Activated CD8-positive, alpha-beta memory T cell treated with anti-CD3 and anti-CD28 coated beads for 36 hours (primary cell): ENCODE measurements around the gene IL1RAPL1. TPM values are rescaled to one million over a fixed set of nuclear protein-coding genes. Genes with fewer than 3 reads are reported as not detected.

ENCODE experiments used
- CTCF ChIA-PET: fragments of 350-600 bp; sonication (Branson Sonifier 250); formaldehyde crosslinking; loops from one replicate; lab custom pipeline; 2021; ENCODE audit warnings: antibody characterized with exemption; lab: Charles Lee
- POLR2A ChIA-PET: fragments of 350-600 bp; sonication (Branson Sonifier 250); formaldehyde crosslinking; loops from one replicate; lab custom pipeline; 2021; ENCODE audit warnings: antibody characterized with exemption; lab: Charles Lee
- total RNA-seq, 2 experiments: library from RNA; stranded (reverse); gene quantifications; one replicate each; pipeline ENCODE4 v1.2.3, GENCODE V29; 2021

Gene IL1RAPL1
- total RNA-seq, 2 experiments from 2014 or later, result not detected

- POLR2A ChIA-PET, result no interaction called here
- CTCF ChIA-PET, result no interaction called here
Observed at GRCh38 chrX:29468911-29469494, 881.8 kb downstream of the IL1RAPL1 start.

DNA sequence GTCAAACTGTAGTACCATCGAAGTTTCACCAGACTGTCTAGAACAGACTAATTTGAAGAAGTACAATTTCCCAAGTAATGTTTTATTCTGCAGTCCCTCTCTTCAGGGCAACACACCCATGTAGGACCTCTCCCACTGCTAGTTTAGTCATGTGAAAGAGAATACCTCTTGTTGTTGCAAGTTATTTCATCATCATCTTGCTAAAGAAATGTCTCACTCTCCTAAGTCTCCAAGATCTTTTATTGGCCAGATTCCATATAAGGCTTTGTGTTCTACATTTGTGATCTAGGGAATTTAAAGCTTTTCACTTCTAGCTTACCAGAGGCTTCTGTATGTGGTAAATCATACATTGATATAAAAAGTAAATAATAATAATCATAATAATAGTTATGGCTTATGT, 882.8 kb downstream of the IL1RAPL1 start:
- CTCF ChIA-PET, result no interaction called here
- POLR2A ChIA-PET, result no interaction called here

- POLR2A ChIA-PET, result no interaction called here
- CTCF ChIA-PET, result no interaction called here
Observed at GRCh38 chrX:29471829-29472228, 884.6 kb downstream of the IL1RAPL1 start.

DNA sequence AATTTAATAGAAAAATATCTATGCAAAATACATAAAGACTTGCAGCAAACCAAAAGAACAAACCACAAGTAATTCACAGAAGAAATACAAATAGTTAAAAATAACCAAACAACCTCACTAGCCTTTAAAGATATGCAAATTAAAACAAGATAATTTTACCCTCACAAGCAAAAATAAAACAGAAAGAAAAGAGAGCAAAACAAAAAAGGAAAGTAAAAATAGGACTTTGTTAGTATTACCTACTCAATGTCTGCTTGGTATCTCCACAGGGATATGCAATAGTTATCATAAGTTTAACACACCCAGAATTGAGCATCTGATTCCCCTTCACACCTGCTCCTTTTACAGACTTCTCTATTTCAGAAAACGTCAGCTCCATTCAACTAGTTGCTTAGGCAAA, 890.6 kb downstream of the IL1RAPL1 start:
- POLR2A ChIA-PET, result no interaction called here
- CTCF ChIA-PET, result no interaction called here

- ChIA-PET POLR2A (no interaction called here), CTCF (no interaction called here)
Observed at GRCh38 chrX:29478336-29479069, 891.3 kb downstream of the IL1RAPL1 start.

DNA sequence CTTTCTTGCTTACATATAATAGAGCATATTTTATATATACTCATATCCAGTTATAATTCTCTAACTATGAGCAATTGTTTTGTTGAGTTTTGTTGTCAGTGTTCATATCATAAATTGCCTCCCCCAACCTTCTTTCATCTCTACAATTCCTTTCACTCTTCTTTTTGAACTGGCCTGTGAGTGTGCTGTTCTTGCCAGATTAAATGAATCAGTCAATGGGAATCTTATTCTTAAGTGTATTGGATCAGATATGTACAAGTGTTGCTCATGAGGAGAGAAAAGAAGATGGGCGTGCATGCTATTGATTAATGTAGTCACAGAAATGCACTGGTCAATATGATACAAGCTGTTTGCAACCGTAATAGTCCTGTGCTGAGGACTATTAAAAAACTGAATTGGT, 900.0 kb downstream of the IL1RAPL1 start:
- POLR2A ChIA-PET, result no interaction called here
- CTCF ChIA-PET, result interaction anchor here (1.0 kb wide), 1 partner anchor 34 kb away, joined by 3 read pairs; no protein-coding TSS in a partner anchor

DNA sequence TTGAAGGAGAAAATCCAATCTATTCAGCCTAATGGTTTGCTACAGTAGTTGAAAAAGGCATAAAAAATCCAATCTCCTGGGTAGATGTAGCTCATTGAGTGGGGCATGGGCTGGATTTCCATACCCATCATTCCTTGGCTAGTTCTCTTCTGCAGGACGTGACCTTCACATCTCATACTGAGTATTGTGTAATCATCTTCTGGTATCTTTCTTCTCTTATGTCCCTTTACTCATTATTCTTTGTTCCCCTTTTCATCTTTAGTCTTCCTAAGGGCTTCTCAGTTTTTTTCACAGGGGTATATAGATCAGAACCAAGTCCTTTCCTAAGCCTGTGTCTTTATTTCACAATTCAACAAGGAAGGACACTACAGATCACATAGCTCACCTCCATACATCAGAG, 900.5 kb downstream of the IL1RAPL1 start:
- ChIA-PET POLR2A (no interaction called here), CTCF (no interaction called here)

DNA sequence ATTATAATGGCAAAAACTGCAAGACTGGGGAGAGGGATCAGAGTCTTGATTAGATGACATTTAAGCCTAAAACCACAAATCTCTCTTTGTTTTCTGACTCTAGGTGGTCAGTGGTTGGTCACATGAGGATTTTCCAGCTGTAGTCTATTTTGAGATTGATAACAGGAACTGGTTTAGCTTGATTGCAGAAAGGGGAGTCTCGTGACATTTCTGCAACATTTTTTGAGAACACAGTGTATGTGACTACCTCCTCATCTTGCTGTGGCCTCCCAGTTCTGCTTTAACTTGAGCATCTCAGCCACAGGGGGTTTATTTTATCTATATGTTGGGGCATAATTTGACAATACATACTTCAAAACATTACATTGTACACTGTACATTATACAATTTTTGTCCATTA, 901.7 kb downstream of the IL1RAPL1 start:
- ChIA-PET POLR2A (no interaction called here), CTCF (no interaction called here)

- POLR2A ChIA-PET, result no interaction called here
- CTCF ChIA-PET, result interaction anchor here (0.5 kb wide), 1 partner anchor 1242 kb away, joined by 3 read pairs; no protein-coding TSS in a partner anchor
Observed at GRCh38 chrX:29490606-29491005, 903.4 kb downstream of the IL1RAPL1 start.

DNA sequence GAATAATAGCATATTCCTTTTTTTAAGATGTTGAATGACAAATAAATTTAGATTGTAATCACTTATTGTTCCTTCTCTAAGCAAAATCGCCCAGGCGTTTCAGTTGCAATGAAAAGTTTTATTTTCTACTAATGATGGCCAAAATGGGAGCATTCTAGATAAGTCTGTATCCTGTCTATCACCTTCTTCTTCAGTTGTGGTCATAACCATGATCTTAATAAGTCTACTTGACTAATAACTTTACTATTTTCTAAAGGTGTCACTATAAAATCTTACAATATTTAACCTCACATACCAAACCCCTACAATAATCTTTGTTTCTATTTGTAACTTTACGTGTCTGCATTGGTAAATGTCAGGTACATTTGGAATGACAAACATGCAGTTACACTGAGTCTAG, 904.4 kb downstream of the IL1RAPL1 start:
- POLR2A ChIA-PET, result no interaction called here
- CTCF ChIA-PET, result no interaction called here

DNA sequence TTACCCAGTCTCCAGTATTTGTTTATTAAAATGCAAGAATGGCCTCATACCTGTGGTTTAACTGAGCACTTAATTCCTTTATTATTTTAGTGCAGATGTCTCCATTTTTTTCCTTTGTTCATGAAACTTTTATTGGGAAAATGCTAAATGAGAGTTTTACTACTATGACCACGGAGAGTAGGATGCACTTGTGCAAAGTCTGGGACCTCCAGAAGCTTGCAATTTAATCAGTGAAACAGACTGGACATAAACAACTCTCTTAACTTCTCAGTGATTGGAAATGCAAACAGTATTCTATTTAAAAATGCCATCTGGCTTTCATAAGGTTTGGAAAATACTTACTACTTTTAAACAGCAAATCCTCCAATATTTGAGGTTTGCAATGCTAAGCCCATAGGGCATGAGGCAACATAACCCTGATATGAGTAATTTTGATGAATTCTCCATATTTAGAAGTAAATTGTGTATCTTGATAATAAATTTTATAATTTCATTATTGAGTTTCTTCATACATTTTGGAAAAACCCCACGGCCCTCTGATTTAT, 909.5 kb downstream of the IL1RAPL1 start:
- ChIA-PET POLR2A (no interaction called here), CTCF (no interaction called here)

GRCh38 chrX:29506729-29507128, 919.5 kb downstream of the IL1RAPL1 start:
- ChIA-PET CTCF (no interaction called here), POLR2A (no interaction called here)

GRCh38 chrX:29518100-29518499, 930.9 kb downstream of the IL1RAPL1 start:
- ChIA-PET CTCF (no interaction called here), POLR2A (no interaction called here)

- CTCF ChIA-PET, result no interaction called here
- POLR2A ChIA-PET, result no interaction called here
Observed at GRCh38 chrX:29528281-29528680, 941.0 kb downstream of the IL1RAPL1 start.

GRCh38 chrX:29530501-29530900, 943.3 kb downstream of the IL1RAPL1 start:
- CTCF ChIA-PET, result no interaction called here

GRCh38 chrX:29531336-29531735, 944.1 kb downstream of the IL1RAPL1 start:
- POLR2A ChIA-PET, result no interaction called here
- CTCF ChIA-PET, result no interaction called here

More at GRCh38 chrX:29530501-29530900, 943.3 kb downstream of the IL1RAPL1 start:
- POLR2A ChIA-PET, result no interaction called here

DNA sequence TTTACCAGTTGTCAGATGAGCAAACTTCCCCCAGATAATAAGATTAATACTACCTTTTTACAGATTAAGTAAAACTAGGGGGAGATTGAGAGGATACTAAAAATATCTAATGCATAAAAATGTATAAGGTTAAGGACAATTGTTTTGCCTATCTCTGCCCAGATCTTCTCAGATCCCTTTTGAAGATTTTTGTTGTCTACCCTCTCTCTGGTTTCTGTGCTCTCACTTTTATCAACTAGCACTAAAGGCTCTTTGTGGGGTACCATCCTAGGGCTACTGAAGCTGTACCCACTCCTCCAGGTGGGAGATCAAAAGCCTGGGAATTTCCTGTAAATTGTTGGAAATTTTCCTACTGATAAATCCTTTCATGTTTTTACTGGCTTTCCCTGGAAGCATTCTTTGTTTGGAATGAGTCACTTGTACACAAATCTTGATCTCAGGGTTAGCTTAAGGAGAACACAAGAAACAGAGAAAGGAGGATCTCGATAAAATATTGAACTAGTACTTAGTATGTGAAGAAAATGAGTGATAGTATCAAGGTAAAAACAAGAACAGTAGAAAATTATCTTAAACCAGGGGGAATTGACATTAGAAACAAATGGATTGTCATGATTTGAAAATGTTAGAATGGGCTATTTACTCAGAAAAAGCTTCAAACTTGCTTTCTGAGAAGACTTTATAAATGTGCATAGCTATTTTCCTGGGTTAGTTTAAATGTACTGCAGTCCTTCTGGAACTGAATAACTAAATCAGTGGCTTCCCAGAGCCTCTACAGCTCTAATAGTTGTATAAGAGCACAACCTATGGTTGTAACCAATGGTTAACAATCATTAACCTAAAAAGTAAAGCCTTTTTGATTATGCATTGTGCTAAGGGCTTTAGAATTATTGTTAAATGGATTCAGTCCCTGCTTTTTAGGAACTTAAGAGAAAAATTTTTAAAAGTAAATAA, 948.2 kb downstream of the IL1RAPL1 start:
- POLR2A ChIA-PET, result no interaction called here

DNA sequence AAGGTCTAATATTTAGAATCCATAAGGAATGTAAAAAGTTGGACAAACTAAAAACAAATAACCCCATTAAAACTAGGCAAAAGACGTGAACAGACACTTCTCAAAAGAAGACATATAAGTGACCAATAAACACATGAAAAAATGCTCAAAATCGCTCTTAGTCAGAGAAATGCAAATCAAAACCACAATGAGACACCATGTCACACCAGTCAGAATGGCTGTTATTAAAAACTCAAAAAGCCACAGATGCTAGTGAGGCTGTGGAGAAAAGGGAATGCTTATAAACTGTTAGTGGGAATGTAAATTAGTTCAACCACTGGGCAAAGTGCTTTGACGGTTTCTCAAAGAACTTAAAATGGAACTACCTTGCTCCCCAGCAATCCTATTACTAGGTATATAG, 953.8 kb downstream of the IL1RAPL1 start:
- CTCF ChIA-PET, result no interaction called here
- POLR2A ChIA-PET, result no interaction called here

More for the DNA sequence above, 948.2 kb downstream of the IL1RAPL1 start:
- CTCF ChIA-PET, result no interaction called here

DNA sequence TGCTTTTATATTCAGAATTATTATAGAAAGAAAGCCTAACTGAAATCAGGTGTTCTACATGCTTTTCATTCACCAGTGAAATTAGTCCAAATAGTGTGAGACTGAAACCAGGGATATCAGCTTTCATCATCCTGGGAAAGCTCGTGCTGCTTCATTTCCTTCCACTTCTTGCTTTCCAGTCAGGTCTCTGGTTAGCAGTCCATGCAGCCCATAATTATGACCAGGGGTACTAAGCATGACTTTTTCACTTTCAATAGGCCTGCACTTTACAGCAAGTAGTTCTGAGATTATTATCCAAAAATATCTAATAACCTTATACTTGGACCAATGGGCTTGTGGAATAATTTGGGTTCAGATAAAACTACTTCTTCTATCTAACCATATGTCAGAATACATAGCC, 954.9 kb downstream of the IL1RAPL1 start:
- ChIA-PET POLR2A (no interaction called here), CTCF (no interaction called here)

DNA sequence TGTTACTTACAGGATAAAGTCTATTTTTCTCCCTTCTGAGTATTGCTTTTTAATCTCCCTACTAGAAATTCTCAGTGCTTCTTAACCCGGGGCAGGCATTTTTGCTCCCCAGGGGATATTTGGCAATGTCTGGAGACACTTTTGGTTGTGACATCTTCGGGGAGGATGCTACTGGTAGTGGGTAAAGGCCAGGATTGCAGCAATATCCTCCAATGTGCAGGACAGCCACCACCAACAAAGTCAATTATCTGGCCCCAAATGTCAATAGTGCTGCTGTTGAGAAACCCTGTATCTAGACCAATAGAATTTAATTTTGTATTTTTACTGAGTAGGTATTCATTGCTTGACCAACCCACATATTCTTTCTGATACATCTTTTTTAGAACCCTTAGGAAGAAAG, 958.6 kb downstream of the IL1RAPL1 start:
- ChIA-PET CTCF (no interaction called here), POLR2A (no interaction called here)
